ENCODE results near the gene CACFD1.

GRCh38 chr9:133415170-133415569, 44.6 kb upstream of the CACFD1 start:
- TF ChIP-seq JUNB (IDR thresholded peaks at IDR 0.05; ENCODE audit: unreplicated experiment) (no peak), CTCF (conservative IDR thresholded peaks at IDR 0.05; ENCODE audit: low read depth in 2 of 2) (no peak)

All from GM23338 (cell line).